ENCODE results near the gene SYNPO2. TPM values are rescaled to one million over a fixed set of nuclear protein-coding genes. Genes with fewer than 3 reads are reported as not detected.

Gene SYNPO2
- total RNA-seq, 1 donor from 2014 or later = 89.8 TPM

GRCh38 chr4:118881512-118882146 lies 7.0 kb upstream of the SYNPO2 start:
- no peak for DNase-seq (ENCODE audit: low spot score)

GRCh38 chr4:118883861-118884260 lies 4.8 kb upstream of the SYNPO2 start:
- DNase-seq (ENCODE audit: low spot score) = no peak

DNA sequence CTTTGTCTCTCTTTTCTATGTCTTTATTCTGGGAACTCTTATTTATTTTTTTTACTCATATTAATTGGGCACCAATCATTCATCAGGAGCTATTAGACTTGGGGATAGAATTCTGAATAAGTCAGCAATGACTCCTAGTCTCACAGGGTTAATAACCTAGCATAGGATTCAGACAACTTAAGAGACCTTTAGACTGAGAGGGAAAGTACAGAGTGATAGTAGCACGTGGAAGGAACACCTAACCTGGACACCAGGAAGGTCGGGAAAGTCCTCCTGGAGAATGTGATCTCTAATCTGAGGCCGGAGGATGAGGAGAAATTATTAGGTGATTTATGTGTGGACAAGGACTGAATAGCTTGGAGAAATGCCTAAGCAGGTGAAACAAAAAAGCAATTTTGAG lies 3.9 kb upstream of the SYNPO2 start:
- no peak for DNase-seq (ENCODE audit: low spot score)

DNA sequence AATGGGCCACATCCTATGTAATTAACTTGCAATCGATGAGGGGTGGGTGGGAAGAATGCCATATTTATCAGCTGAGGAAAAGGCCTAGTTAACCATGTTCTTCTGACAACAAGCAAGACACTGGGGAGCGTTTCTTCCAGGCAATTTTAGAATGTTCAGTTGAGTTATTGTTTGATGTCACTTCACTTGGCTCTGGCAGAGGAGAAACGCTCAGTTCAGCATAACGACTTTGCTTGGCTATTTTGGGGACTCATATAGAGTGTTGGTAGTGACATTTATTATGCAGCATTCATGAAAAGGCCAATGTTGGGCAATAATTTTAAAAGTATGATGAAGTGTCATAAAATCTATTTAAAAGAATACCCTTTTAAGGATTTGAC lies 648 bp downstream of the SYNPO2 start:
- DNase-seq (ENCODE audit: low spot score) = no peak

GRCh38 chr4:118894034-118894433 lies 5.4 kb downstream of the SYNPO2 start:
- DNase-seq (ENCODE audit: low spot score) = no peak

- no peak for DNase-seq (ENCODE audit: low spot score)
Observed at GRCh38 chr4:118898221-118898620, 9.6 kb downstream of the SYNPO2 start.

DNA sequence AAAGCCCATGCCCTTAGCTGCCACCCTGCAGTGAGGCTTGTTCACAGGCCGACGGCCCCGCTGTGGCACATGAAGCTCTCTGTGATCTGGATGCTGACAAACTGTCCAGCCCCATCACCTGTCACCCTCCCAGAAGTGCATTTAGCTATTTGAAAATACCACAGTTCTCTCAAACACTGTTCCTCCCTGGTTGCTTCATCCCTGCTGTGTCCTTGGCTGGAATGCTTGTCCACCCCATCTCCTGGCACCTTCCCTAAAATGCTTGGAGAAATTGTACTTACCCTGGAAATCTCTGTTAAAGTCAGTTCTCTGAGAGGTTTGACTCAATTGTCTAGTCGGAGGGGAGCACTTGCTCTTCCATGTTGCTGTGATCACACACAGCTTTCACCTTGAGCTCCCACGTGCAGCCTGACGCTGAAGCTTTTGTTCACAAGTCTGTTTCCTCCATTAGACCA lies 10.1 kb downstream of the SYNPO2 start:
- no peak for DNase-seq (ENCODE audit: low spot score)

DNA sequence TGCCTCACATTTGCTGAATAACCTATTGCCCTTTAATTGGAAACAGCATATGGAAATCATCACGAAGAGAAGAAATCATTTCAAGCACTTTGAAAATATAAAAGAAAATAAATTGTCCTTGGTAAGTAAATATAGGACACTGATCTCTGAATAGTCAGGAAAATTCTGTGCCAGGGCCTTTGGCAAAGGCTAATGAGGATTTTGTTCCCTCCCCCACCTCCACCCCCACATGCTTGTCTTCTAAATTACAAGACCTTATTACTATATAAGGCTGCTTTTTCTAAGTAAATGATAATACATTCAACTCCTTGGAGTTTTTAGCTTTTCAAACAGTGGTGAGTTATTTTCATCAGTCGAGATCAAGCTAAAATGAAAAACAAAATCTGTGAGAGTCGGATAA lies 15.8 kb downstream of the SYNPO2 start:
- DNase-seq (ENCODE audit: low spot score) = no peak

- no peak for DNase-seq (ENCODE audit: low spot score)
Observed at GRCh38 chr4:118904935-118905334, 16.3 kb downstream of the SYNPO2 start.

GRCh38 chr4:118905566-118905965 lies 16.9 kb downstream of the SYNPO2 start:
- no peak for DNase-seq (ENCODE audit: low spot score)

DNA sequence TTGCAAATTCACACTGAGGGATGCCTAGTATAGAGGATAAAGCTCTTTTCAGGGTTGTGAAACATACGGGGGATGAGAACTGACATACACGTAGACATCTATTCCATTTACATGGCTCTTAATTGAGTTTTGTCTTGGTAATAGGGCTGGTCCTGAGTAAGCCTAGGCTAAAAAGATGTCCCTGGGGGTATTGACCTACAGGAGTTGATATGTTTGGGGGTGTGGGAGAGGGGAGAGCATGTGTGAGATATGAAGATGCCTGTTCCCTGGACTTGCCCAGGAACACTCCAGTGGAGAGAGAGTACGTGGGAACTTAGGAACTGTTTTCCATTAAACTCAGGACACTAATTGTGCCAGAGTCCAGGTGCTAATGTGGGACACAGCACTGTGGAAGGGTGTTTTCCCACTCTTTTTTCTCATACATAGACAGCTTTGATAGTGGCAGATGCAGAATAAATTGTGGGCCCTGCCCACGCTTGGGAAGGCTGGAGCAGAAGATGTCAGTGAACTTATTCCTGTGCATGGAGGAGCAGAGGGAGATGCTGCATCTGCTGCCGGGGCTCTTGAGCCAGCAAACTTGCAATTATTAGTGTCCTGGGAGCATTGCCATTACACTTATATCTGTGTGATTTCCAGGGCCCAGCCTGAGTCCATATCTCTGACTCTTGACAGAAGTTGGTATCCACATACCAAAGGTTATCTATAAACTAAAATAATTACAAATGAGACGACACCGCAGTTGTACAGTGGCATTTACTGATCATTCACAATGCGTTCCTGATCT lies 20.7 kb downstream of the SYNPO2 start:
- no peak for DNase-seq (ENCODE audit: low spot score)

DNA sequence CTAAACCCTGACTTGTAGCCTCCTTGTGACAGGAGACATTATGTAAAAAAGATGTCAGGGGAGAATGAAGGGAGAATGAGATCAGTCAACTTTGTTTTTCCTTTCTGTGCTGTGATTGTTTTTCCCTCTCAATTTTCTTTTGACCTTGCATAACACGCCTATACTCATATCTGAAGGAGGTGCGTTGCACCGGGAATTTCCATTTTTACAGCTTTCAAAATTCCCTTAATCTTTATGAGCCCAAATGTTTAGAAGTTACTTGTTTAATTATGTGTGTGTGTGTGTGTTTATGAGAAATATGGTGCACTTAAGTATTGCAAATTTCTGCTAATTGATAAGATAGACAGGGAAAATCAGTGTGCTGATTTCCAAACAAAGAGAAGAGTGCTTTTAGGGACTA lies 21.6 kb downstream of the SYNPO2 start:
- no peak for DNase-seq (ENCODE audit: low spot score)

DNA sequence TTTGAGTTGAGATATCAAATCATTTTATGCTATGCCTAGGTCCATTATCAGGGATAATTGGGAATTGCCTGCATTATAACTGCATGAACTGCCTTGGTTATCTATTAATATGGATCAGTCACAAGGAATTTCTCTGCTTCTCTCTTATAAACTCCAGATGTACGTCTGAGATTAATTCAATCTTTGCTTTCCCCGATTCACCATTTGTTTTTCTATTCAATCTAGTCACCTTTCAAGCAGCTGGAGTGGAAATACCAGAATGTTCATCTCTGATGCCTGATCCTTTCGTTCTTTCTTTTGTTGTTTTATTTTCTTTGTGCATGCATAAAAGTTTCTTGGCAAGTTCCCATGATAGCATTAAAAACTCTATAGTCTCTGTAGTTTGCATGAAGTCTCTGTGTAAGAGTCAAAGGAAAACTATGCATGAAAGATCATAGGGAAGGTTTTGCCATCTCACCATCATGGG lies 22.6 kb downstream of the SYNPO2 start:
- no peak for DNase-seq (ENCODE audit: low spot score)

GRCh38 chr4:118915468-118915867 lies 26.8 kb downstream of the SYNPO2 start:
- no peak for DNase-seq (ENCODE audit: low spot score)

DNA sequence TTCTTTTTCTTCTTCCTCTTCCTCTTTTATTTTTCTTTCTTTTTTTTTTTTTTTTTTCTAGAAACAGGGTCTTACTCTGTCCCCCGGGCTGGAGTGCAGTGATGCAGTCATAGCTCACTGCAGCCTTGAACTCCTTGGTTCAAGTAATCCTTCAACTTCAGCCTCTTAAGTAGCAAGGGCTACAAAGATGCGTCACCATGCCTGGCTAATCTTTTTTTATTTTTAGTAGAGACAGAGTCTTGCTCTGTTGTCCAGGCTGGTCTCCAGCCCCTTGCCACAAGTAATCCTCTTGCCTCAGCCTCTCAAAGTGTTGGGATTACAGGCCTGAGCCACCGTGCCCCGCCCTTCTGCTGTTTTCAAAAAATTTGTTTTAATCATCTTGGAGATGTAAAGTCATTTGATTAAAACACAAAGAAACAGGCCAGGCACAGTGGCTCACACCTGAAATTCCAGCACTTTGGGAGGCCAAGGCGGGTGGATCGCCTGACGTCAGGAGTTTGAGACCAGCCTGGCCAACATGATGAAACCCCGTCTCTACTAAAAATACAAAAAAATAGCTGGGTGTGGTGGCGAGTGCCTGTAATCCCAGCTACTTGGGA lies 28.1 kb downstream of the SYNPO2 start:
- no peak for DNase-seq (ENCODE audit: low spot score)

GRCh38 chr4:118917582-118917981 lies 28.9 kb downstream of the SYNPO2 start:
- DNase-seq (ENCODE audit: low spot score) = no peak

DNA sequence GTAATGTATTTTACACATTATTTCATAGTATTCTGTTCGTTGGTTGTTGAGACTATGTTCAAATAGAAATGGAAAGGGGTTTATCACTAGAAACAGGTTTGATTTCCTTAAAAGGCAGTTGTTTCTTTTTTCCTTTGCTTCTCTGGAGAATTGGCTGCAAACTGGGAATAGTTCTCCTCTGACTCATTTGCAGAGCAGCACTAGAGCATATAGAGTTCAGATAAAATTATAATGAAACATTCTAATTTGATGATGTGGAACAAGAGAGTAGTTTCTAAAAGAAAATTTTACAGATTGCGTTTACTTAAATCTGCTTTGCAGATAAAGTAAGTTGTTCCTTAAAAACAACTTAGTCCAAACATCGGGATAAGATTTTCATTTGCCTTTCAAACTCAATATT lies 29.7 kb downstream of the SYNPO2 start:
- DNase-seq (ENCODE audit: low spot score) = no peak

GRCh38 chr4:118920247-118920646 lies 31.6 kb downstream of the SYNPO2 start:
- no peak for DNase-seq (ENCODE audit: low spot score)

GRCh38 chr4:118921786-118922185 lies 33.1 kb downstream of the SYNPO2 start:
- no peak for DNase-seq (ENCODE audit: low spot score)

DNA sequence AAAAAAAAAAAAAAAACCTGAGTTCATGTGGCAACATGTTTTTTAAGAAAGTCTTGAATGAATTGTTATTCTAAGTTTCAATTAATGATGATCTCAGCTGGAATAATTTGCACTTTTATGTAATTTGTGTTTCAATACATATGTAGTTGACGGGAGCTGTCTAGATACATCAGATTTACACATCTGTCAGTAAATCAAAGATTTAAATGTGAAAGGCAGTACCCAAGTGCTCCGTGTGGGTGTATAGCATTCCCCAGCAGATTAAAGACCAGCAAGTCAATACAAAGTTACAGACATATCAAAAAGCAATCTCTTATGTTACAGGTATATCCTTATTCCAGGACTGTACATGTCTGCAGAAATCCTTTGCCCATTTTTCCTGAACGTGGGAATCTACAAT lies 35.2 kb downstream of the SYNPO2 start:
- no peak for DNase-seq (ENCODE audit: low spot score)

GRCh38 chr4:118927974-118928373 lies 39.3 kb downstream of the SYNPO2 start:
- no peak for DNase-seq (ENCODE audit: low spot score)

GRCh38 chr4:118930255-118930654 lies 41.6 kb downstream of the SYNPO2 start:
- DNase-seq (ENCODE audit: low spot score) = no peak
